Fibroblast of villous mesenchyme (primary cell): ENCODE results near the gene RDX. TPM values are rescaled to one million over a fixed set of nuclear protein-coding genes. Genes with fewer than 3 reads are reported as not detected.

Experiments used
- DNase-seq: peaks from one replicate; pipeline ENCODE4 v3.0.0-alpha.2; 2010; ENCODE audit warnings: low read depth
- H3K4me3 ChIP-seq: 2 replicates; pipeline ENCODE4 v1.5.1; 2011; ENCODE audit warnings: low read depth, mild to moderate bottlenecking, low read length
- CTCF ChIP-seq: IDR thresholded peaks from 2 replicates; pipeline ENCODE4 v1.5.1; 2012; ENCODE audit warnings: low read depth, mild to moderate bottlenecking, low read length; ENCODE audit not compliant: insufficient read depth
- total RNA-seq: library from RNA; depleted of rRNA; stranded (reverse); fragments of >200 nt; gene quantifications from 2 replicates; pipeline ENCODE4 v1.2.3, GENCODE V29; 2012

The RDX gene
- total RNA-seq, 1 donor, result 84.2 TPM

GRCh38 chr11:110172468-110173065, 123.8 kb downstream of the RDX start:
- H3K4me3 ChIP-seq, result no peak overlapping the region
- no peak for TF ChIP-seq CTCF
- no peak for DNase-seq

GRCh38 chr11:110169738-110170137, 126.7 kb downstream of the RDX start:
- TF ChIP-seq CTCF, result no peak
- DNase-seq, result no peak
- no peak overlapping the region for H3K4me3 ChIP-seq

GRCh38 chr11:110168033-110168803, 128.2 kb downstream of the RDX start:
- no peak overlapping the region for H3K4me3 ChIP-seq
- DNase-seq, result no peak
- TF ChIP-seq CTCF, result no peak

GRCh38 chr11:110165039-110165925, 131.1 kb downstream of the RDX start:
- no peak for DNase-seq
- no peak for TF ChIP-seq CTCF
- H3K4me3 ChIP-seq, result no peak overlapping the region

- no peak overlapping the region for H3K4me3 ChIP-seq
- TF ChIP-seq CTCF, result no peak
- DNase-seq, result no peak
Observed at GRCh38 chr11:110162216-110162615, 134.2 kb downstream of the RDX start.

- TF ChIP-seq CTCF, result no peak
- H3K4me3 ChIP-seq, result no peak overlapping the region
- no peak for DNase-seq
Observed at GRCh38 chr11:110161061-110161460, 135.4 kb downstream of the RDX start.
